GM21390 (cell line): ENCODE data around the gene ZBTB24.

Experiments
- ATAC-seq: cut with Tn5 transposase; IDR thresholded peaks from one replicate; pipeline ENCODE4 v1.9.1; 2021; ENCODE audit not compliant: unreplicated experiment

ZBTB24 gene

GRCh38 chr6:109453594-109454495 is 29.2 kb downstream of the ZBTB24 start:
- ATAC-seq, result no peak

- ATAC-seq, result no peak
Observed at GRCh38 chr6:109453156-109453555, 29.9 kb downstream of the ZBTB24 start.

DNA sequence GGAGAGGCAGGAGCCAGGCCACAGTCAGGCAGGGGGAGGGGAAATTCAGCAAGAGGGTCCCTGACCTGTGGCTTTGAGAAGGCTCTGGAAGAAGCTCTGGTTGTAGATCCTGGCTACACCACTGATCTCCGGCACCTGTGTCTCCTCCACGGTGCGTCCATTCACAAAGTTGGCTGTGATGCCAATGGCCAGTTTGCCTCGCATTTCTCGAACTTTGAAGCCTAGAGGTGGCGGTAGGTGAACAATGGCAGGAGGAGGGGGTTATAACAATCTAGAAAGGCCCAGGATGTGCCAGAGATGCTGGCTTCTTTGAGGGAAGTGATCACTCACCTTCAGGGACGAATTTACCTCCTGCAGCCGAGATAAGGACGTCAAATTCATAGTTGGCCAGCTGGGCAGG is 30.8 kb downstream of the ZBTB24 start:
- no peak for ATAC-seq

GRCh38 chr6:109451376-109451775 is 31.6 kb downstream of the ZBTB24 start:
- ATAC-seq, result no peak

DNA sequence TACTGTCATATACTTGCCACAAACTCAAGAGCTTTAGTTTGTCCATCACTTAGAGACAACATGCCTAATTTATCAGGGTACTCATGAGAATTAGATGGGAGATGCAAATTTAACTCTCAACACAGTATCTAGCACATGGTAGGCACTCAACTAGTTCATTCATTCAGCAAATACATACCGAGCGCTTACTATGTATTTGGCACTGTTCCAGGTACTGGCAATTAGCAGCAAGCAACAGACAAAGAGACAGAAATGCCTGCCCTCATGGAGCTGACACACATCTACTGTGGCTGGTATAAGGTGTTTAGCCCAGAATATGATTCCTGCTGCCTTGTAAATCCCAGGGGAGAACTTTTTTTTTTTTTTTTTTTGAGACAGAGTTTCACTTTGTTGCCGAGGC is 32.2 kb downstream of the ZBTB24 start:
- ATAC-seq, result no peak

DNA sequence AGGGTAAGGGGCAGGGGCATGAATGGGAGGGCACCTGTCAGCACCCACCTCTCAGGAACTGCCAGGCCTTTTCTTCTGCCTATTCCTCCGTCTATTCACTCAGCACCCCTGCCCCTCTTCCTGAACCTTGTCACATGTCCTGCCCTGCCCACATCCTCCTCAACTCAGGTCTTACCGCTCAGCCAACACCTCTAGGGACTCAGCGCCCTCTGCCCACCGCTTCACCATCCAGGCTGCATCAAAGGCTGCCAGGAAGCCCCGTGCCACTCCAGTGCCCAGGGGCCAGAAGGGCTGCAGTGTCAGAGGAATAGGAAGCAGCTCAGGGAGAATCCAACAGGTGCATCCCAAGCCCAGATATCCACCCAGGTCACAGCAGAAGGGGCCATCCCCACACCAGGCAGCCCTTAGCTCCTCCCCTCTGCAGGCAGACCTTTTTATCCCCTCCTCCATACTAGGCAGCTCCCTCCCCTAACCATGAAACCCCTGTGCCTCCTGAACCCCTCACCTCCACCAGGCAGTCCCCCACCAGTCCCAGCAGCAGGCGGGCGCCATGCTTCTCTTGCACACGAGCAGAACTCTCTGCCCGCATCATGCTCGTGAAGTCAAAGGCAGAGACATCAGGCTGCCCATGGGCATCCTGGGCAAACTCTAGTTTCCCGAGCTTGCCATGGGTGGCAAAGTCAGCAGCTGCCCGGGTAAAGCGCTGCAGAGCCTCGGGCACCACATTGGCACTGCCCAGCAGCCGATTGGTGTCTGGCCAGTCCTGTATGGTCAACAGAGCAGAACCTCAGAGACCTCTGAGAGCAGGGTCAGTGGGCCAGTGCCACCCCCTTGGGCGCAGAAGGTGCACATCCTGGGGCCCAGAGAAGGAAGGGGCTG is 33.0 kb downstream of the ZBTB24 start:
- ATAC-seq, result no peak

DNA sequence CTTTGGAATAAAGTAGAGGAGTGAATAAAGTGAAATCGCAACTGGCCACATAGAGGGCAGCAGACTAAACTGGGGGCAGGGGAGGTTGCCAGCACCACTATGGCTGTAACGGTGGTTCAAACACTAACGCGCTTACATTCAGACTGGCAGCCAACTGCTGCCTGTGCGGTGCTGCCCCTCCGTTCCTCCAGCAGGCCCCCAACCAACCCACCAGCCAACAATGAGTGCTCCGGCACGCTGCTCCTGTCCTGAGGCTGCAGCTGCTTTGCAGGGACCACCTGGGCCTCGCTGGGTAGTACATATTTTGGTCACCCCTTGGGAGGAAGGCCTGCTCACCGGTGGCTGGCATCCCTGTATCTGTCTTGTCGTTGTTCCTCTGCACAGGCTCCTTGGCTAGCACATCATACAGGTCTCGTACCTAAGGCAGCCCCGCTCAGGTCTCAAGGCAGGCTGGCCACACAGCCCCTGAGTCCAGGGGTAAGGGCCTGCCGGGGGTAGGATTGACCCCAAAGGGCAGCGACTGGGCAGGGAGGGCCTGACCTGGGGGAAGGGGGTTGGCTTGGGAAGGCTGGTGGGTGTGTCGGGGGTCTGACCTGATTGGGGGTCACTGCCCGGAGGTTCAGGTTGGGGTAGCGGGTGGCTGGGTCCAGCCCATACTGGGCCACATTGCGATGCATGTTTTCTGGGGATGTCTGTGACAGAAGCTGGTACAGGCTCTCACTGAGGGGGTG is 33.8 kb downstream of the ZBTB24 start:
- no peak for ATAC-seq

- no peak for ATAC-seq
Observed at GRCh38 chr6:109448615-109449014, 34.4 kb downstream of the ZBTB24 start.

- no peak for ATAC-seq
Observed at GRCh38 chr6:109447878-109448555, 35.0 kb downstream of the ZBTB24 start.

GRCh38 chr6:109447087-109447486 is 35.9 kb downstream of the ZBTB24 start:
- no peak for ATAC-seq

- ATAC-seq, result no peak
Observed at GRCh38 chr6:109446541-109446940, 36.5 kb downstream of the ZBTB24 start.

DNA sequence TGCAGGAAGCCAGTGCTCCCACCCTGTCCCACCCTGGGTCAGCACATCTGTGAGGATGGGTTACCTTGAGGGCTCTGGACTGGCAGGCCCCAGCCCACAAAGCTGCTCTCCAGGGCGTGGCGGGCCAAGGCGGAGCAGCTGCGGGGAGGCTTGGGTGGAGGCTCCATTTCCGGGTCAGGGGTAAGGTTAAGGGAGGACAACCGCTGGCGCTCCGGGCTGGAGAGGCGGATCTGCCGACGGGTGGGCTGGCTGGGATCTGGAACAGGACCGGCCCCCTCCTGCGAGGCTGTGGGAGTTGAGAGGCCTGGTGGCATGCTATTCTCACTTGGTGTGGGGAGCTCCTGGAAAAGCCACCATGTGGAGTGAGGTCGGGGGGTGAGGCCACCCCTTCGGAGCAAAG is 36.9 kb downstream of the ZBTB24 start:
- ATAC-seq, result no peak

DNA sequence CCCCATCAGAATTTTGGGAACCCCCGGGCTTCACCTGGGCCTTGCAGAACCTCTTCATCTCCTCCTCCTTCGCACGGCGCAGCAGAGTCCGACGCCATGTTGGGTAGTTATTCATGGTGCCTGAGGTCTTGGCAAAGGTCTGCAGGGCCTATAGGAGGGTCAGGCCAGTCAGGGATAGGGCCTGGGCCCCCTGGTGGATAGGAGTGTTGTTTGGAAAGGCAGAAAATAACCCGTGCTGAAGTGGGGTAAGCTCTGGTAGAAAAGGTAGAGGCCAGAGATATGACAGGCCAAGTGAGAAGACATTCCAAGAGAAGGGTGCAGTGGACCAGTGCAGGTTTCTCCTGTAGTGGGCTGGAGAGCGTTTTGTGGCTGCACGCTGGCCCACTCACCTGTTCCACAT is 37.6 kb downstream of the ZBTB24 start:
- ATAC-seq, result no peak

GRCh38 chr6:109443425-109443950 is 39.5 kb downstream of the ZBTB24 start:
- ATAC-seq, result no peak

DNA sequence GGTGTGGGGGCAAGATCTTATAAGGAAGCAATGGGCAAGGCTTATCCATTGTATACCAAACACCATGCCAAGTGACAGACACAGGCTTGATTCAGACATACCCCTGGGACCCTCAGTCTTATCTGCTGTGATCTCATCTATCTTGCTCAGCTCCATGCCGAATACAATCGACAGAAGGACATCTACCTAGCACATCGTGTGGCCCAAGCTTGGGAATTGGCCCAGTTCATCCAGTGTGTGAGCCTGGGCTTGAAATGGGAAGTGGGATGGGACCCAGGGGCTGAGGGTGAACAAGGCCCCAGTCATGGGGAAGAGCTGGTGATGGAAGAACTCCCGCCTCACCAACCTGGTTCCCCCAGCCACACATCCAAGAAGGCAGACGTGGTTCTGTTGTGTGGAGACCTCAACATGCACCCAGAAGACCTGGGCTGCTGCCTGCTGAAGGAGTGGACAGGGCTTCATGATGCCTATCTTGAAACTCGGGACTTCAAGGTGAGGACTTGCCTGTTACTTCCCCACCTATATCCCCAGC is 40.6 kb downstream of the ZBTB24 start:
- no peak for ATAC-seq

DNA sequence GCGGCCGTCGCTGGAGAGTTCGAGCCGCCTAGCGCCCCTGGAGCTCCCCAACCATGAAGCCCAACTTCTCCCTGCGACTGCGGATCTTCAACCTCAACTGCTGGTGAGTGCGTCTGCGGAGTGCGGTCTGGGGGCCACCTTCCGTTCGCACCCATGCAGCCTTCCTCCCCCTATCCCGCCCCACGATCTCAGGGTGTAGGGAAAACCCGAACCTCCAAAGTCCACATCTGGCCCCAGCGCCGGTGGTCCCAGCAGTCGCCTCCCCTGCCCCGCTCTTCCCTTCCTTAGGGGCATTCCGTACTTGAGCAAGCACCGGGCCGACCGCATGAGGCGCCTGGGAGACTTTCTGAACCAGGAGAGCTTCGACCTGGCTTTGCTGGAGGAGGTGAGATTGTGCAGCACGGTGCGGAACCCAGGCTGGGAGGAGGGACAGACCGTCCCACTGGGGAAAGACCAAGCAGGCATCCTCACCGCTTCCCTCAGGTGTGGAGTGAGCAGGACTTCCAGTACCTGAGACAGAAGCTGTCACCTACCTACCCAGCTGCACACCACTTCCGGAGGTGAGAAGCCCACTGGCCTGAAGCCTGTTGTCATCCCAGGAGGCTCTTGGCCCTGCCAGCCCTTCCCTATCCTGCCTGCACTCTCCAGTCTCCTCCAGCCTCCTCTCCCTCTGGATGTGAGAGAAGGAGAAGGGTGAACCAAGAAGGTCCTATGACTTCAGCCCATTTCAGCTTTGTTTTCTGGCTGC is 41.8 kb downstream of the ZBTB24 start:
- peak; percentile 24 for ATAC-seq

DNA sequence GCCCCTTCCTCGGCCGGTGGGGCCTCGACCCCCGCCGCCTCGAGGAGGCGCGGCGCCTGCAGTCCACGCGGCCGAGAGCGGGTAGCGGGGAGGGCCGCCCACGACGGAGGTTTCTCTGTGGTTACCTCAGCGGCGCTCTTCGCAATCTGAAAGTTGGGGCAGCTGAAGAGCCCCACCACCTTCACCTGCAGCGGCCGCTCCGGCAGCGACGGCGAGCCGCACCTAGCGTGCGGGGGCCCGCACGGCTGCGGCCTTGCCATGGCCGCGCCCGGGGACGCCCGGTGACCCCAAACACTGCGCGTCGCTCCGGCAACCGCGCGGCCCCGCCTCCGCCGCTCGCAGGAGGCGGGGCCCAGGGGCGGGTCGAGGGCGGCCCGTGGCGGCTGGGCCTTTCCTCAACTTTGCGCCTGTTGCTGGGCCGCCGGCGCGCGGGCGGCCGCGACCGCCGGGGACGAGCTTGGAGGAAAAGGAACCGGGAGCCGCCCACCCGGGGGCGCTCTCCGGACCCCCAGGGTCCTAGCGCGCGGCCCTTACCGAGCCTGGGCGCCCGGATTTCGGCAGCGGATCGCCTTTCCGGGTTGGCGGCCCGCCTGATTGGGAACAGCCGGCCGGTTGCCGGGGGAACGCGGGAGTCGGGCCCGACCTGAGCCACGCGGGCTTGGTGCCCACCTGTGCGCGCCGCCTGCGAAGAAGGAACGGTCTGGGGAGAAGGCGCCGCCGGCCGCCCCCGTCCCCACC is 42.5 kb downstream of the ZBTB24 start, which contains the start of the genes PPIL6 and SMPD2:
PPIL6 (minus strand) TSS at position 298 of the 738 bp plus-strand sequence; CDS start at position 260, 38 bp downstream.
SMPD2 (plus strand) TSS at position 394 of the 738 bp plus-strand sequence. CDS start 398 bp downstream, outside the sequence.
- peak; percentile 87 for ATAC-seq

- no peak for ATAC-seq
Observed at GRCh38 chr6:109436041-109436440, 47.0 kb downstream of the ZBTB24 start.
